Gastroesophageal sphincter (tissue), 3 donors: ENCODE data around the gene YEATS2.

ENCODE experiments used
- POLR2A ChIP-seq, 2 donors: fragments of 450-650 bp; IDR thresholded peaks; one replicate each; pipeline ENCODE4 v1.6.1; 2017; ENCODE audit warnings: antibody characterized with exemption in 2 of 2, mild to moderate bottlenecking in 2 of 2, moderate library complexity in 1 of 2
- TF ChIP-seq, protein P1 (sequence below), 4 experiments: fragments of 200-600 bp in 2 of 4; fragments of 450-650 bp in 2 of 4; sonication (generic) in 1 of 4; IDR thresholded peaks; one replicate each; pipeline ENCODE4 v1.5.1; 2017 to 2019; ENCODE audit warnings: antibody characterized with exemption in 4 of 4, mild to moderate bottlenecking in 2 of 4, moderate library complexity in 2 of 4

DNA sequence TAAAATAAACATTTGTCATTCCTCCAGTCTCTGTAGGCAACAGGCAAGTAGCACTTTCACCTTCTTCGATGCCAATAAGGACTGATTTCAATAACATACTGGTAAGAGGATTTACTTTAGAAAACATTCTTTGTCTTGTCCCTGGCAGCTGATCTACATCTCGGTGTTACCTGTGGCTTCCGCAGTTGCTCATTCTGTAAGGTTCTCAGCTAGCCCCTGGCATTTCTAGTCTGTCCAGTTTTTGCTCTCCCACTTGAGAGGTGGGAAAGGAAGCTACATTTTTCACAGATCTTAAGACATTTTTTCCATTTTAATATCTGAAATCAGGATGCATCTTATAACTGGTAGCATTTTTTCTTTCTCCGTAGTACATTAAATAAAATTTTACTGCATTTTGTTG lies 147.5 kb downstream of the YEATS2 start:
- TF ChIP-seq, protein P1, sequence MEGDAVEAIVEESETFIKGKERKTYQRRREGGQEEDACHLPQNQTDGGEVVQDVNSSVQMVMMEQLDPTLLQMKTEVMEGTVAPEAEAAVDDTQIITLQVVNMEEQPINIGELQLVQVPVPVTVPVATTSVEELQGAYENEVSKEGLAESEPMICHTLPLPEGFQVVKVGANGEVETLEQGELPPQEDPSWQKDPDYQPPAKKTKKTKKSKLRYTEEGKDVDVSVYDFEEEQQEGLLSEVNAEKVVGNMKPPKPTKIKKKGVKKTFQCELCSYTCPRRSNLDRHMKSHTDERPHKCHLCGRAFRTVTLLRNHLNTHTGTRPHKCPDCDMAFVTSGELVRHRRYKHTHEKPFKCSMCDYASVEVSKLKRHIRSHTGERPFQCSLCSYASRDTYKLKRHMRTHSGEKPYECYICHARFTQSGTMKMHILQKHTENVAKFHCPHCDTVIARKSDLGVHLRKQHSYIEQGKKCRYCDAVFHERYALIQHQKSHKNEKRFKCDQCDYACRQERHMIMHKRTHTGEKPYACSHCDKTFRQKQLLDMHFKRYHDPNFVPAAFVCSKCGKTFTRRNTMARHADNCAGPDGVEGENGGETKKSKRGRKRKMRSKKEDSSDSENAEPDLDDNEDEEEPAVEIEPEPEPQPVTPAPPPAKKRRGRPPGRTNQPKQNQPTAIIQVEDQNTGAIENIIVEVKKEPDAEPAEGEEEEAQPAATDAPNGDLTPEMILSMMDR (IDR thresholded peaks at IDR 0.05): no peak
- TF ChIP-seq POLR2A (IDR thresholded peaks at IDR 0.05): no peak
